DMS79 treated with DMSO at 0.1 percent for 48 hours (cell line): Measurements from ENCODE around the gene HRNR.
A peak's percentile ranks its signal among the peaks of the same experiment; 100 is the strongest.

Experiments
- DNase-seq: peaks from one replicate; lab custom pipeline; 2025; lab: John Stamatoyannopoulos, UW

HRNR gene

DNA sequence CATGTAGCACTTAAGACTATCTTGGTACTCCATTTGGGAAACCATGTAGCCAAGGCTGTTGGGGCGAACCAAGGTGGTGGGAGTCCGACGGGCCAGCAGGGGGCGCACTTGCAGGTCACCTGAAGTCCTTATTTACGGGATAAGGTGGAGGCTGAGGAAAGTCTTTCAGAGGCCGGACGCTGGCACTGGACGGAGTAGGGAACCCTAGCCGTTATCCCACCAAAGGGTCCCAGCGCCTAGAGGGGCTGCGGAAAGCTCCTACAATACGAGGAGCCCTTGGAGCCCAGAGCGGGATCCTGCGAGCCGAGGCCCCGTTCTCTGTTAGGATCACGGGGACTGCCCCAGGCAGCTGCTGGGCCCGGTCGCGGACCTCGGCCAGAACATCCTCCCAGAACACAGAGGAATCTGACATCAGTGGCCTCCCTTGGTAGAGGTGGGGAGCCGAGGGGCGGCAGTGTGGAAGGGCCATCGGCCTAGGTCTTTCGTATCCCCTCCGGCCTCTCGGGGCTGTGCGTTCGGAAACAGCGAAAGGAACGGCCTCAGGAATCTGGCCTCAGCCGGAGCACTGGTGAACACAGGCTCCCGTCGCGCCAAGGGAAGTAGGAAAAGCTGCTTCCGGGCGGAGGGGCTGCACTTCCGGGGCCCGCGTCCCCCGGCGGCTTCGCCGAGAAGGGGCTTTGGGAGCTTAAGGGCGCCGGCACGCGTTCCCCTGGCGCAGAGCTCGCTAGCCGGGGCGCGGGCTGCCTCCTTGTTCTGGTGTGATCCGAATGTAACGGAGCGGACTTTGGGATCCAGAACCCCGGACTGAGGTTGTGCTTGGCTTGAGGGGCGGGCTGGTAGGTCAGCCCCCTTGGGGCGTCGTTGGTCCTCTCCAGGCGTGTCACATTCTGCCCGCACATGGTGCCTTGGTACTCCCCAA lies 35.1 kb downstream of the HRNR start:
- no peak for DNase-seq

DNA sequence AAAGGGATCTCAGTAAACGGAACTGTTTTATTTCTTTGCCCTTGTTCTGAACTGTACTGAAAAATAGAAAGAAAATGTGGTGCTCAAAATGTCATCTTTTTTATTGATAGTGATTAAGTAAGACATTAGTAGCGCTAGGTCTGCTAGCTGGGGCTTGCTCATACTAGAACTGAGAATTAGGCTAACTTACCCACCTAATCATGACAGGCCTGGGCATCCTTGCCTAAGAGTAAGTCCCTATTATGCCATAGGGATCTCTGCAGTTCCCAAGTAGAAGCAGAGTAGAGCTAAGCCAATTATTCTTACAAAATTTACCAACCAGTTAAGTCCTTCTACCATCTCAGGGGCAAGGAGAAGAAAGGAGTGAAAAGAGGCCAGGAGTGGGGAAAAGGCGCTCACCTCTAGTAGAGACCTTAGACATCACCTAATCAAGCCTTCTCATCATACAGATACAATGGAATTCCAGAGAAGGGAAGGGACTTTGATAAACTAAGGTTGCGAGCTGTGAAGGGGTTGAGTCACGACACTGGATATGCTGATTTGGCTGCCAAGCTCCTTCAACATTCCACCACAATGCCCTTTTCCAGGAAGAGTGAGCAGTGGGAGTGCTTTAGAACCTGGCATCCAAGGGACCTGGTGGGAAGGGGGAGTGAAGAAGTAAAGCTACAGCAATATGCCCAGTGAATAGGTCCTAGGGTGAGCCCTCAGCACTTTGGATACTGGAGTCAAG lies 37.3 kb downstream of the HRNR start:
- DNase-seq: no peak

DNA sequence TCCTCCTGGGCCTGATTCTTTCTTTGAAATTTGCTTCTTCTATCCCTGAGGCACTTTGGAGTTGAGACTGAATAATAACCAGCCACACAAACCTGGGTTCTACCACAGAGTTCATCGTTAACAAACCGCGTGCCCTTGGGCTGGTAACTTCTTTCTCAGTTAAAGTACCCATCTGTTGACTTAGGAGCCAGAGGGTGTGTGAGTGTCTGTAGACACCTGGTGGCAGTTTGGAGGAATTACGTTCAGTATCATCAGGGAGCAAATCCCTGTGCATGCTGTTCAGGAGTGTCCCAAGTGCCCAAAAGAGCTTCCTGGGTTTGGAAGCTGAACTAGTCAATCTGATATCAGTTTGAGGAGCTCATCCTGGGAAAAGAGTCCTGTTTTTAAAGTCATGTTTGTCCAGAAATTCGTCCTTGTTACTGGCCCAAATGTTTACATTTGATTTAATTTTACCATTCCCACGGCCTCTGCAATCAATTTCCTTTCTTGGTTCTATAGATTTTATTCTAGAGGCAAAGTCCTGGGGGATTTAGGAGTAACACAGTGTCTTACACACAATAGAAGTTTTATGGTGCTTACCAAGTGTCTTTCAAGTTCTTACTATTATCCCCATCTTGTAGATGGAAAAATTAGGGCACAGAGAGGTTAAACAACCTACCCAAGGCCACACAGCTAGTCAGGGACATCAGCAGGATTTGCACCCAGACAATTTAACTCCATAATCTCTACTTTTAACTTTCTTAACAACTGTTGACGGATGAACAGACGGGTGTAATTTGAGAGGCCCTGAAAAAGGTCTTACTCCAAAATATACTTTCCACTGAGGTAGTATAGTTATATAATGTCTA lies 38.2 kb downstream of the HRNR start:
- DNase-seq: peak; percentile 27

DNA sequence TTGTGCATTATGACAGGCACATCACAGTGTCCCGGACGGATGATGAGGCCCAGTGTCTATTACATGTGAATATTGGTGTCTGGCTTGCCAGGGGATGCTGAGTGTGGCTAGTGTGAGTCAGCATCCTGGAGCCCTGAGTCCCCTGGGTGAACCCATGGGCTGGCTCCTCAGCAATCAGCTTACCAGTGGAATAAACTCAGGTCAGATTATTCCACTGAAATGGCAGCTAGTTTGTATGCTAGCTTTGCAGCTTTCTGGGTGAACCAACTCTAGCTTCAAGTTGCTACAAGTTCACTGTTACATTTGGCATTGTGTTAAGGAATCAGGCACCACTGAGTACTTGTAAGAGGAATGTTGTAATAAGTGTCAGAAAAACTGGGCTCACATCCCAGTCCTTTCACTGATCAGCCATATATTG lies 41.0 kb downstream of the HRNR start:
- DNase-seq: no peak

DNA sequence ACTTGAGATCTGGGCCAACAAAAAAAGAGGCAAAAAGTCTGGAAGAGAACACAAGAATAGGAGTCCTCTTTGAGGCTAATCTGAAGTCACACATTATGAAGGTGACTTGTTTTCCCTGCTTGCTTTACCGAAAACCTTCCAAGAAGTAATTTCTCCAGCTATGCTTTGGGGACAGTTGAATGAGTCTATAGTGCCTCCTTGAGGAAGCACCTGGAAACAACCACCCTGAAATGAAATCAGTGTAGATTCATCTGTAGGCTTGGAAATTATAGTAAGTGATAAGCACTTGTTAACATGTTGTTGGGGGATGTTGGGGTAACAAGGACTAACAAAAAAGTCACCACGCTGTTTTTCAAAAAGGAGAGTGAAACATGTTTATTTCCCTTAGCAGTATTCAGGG lies 41.6 kb downstream of the HRNR start:
- no peak for DNase-seq

DNA sequence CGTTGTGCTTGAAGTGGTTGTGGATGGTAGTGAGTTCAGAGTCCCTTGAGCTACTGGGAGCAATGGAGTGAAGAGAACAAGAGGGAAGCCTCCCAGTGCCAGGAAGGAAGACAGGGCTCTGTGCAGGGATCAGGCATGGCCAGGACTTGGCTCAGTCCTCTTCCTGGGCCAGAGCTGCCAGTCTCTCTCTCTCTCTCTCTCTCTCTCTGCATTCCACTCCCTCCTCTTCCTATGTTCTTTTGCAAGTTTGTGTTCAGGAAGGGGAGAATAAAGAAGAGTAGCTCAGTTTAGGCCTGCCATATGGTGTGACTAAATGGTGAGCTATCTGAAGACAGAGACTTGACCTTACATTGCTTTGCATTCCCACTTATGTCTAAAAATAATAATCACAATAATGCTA lies 44.4 kb downstream of the HRNR start:
- DNase-seq: no peak

DNA sequence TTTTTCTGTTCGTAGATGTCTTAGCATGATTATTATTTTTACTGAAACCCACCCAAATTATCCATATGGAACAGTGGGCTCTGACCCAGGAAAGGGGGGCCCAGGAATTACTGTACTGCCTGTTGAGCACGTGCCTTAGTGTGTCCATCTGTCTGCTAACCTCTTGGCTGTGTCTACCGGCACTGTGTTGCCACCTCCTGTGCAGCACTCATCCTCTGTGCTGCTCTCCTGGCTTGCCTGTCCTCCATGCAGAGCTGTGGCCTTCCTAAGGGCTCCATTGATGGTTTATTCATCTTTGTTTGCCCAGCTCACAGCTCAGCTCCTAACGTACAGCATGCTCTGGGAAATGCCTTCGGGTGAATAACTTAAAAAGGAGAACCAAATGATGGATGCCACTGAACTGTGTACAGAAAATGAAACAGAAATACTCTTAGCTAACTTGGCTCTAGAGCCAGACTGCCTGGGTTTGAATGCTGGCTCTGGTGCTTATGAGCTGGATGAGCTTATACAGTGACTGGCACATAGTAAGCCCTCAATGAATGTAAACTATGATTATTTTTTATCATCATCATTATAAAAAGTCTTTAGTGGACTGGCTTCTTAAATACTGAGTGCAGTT lies 53.6 kb downstream of the HRNR start:
- DNase-seq: no peak

DNA sequence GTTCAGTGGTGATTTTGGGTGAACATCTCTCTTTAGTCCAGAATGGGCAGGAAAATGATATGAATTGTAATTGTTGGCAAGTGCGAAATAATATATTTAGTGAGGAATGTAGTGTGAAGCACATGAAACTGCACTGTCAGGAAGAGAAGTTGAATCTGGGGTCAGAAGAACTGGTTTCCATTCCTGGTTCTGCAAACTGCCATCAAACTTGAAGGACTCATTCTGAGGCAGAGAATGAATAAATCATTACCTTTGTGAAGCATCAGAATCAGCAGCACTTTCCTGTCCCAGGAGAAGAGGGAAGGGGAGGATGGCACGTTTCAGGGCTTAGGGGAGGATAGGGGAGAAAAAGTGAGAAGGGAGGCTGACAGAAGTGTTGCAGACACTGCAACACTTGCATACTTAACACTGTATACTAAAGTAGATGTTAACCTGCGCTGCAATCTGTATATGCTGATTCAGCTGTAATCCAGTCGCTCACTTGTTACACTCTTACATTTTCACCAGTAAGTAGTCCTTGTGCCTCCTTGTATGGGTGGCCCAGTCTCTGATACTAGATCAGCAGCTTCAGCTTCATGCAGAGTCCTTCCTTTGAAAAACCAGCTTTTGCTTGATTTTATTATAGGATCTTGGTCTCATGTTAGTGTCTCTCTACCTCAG lies 54.5 kb downstream of the HRNR start:
- DNase-seq: no peak

DNA sequence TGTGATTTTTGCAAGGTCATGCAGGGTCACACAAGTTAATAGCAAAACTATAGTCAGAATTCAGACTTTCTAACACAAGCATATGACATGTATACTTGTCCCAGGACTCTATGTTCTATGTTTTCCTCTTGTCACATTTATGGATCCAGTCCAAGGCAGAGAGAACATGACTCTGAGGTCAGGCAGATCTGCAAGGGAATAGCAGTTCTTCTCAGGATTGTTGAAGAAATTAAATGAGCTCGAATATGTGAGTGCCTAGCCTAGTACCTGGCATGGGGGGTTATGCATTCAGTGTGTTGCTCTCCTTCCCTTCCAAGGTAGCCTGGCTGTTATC lies 55.5 kb downstream of the HRNR start:
- no peak for DNase-seq

DNA sequence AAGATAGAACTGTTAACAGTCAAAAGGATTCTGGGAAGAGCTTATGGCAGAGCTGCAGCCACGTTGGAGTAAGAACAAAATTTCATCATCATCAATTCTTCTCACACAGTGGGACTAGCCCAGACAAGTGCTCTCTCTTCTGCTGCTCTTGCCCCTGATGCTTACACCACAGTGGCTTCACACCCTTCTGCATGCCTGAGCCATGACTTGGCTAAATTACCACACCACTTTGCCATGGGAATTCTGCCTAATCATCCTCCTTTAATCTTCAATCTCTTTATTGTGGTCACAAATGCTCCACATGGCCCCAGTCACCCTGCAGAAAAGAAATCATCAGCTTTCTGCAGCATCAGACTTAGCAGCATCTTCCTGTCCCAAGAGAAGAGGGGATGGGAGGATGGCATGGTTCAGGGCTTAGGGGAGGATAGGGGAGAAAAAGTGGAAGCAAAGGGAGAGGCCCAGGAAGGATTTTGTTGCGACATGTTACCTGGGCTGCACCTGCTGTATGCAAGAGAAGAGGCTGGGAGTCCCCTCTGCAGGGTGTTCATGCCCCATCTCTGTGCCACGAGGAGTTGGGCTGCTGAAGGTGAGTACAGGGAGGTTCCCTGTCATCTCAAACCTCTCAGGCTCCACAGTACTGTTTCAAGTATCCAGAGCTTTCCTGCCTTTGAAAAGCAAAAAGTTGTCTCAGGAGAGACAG lies 56.0 kb downstream of the HRNR start:
- no peak for DNase-seq

DNA sequence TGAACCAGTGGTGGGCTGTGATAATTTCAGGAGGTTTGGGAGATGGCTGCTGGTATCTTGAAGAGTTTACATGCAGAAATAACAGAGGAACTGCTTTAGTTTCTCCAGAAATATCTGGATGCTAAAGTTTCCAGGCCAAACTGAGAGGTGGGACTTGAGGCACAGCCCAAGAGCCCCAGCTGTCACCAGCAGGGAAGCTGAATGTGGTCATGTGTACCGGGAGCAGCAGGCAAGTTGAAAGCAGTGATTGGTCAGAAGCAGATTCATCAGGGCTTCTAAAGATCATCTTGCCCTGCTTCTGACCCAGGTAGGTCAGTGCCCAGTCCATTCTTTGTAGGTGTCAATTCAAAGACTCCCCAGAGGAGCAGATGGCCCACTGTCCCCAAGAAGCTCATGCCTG lies 57.0 kb downstream of the HRNR start:
- no peak for DNase-seq

DNA sequence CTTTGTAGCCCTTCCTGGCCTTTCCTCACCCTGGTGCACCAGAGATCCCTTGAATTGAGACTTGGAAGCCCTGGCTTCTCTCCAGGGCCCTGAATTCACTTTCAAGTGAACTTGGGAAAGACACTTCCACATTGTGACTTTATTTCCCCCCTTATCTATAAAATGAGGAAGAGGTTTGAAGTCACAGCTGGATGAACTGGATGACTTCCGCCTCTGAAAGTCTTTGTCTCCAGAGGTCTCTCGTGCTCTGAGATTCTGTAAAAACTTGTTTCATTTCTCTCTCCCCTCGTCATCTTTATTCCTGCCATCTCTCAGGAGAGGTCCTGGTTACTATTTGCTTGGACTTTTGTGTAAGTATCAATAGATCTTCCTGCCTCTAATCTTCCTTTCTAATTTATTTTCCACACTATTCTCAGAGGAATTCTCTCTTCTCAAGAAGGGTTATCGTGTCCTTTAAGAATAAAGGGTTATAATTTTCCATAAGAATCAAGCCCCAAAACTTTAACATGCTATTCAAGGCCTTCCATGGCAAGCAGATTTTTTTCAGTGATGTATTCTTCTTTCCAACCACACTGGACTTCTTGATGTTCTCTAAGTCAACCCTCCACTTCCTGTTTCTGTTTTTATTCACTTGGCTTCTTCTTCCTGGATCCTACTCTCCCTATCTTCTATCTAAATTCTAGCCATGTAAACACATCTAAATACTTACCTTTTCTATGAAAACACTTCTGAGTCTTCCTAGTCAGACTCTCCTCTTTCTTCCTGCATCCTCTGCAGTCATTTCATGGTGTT lies 58.5 kb downstream of the HRNR start:
- DNase-seq: no peak

DNA sequence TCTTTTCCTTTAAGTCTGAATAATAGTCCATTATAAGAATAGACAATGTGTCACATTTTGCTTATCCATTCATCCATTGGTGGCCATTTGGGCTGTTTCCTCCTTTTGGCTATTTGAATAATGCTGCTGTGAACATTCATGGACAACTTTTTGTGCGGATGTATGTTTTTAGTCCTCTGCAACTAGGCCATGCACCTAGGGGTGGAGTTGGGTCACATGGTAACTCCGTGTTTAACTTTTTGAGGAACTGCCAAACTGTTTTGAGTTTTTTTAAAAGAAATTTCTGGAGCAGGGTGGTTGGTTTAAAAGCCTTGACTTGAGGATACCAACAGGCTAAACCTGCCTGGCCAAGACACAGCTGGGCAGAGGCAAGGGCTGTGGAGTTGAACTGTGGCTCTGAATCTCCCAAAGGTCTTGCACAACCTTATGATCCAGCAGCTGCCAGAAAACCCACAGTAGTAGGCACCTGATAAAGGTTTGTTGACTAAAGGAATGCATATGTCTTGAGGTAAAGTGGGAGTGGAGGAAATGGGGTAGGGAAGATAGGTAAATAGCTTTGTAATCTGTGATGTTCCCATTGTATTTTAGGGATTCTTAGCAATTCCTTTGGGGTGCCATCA lies 59.4 kb downstream of the HRNR start:
- no peak for DNase-seq

DNA sequence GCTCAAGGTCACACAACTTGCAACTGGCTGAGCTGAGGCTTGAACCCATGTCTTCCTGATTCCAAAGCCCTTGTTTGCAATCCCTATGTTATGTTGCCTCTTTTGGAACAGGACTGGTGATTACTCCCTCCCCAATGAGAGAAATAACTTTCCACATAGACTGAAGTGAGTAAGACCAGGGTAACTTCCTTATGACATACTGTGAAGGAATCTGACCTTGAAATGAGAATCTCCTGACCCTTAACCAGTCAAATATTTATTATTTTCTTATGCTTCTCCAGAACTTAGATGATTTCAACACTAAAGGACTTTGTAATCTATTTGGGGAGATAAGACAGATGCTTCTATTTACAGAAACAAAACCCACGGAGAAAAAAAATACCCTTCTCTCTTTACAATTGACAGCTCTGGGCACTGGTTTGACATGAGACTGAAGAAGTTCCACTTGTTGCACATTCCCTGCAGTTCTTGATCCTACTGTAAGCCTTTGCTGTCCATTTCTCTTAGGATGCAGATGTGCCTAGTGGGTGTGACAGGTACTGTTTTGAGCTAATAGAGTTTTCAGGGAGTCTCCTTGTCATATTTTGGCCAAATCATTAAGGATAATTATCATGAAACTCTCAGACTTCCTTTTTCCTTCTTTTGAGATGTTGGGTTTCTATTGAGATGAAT lies 61.1 kb downstream of the HRNR start:
- DNase-seq: no peak
